DND-41 (cell line): ENCODE measurements around the gene IL1RL2.

Experiments
- ATAC-seq: fragments of 200-7000 bp; cut with Tn5 transposase; 3 replicates; pipeline ENCODE4 v1.9.1; 2021; ENCODE audit warnings: low read depth; ENCODE audit not compliant: insufficient read depth
- DNase-seq: peaks from one replicate; pipeline ENCODE4 v3.0.0-alpha.2; 2020
- H2AFZ ChIP-seq: 2 replicates; pipeline ENCODE4 v1.6.0; 2012; ENCODE audit warnings: low read depth, low read length
- H3K27ac ChIP-seq: 2 replicates; pipeline ENCODE4 v1.5.1; 2012; ENCODE audit warnings: low read length, inconsistent platforms
- H3K27me3 ChIP-seq: fragments of 200-600 bp; sonication (generic); 2 replicates; pipeline ENCODE4 v1.6.0; 2012; ENCODE audit warnings: low read length, mild to moderate bottlenecking, inconsistent platforms; ENCODE audit not compliant: insufficient read depth, poor library complexity
- H3K36me3 ChIP-seq: 2 replicates; pipeline ENCODE4 v1.5.1; 2012; ENCODE audit warnings: low read length, inconsistent platforms; ENCODE audit not compliant: insufficient read depth
- H3K4me1 ChIP-seq: 2 replicates; pipeline ENCODE4 v1.5.1; 2012; ENCODE audit warnings: mild to moderate bottlenecking, low read length; ENCODE audit not compliant: insufficient read depth
- H3K4me2 ChIP-seq: 2 replicates; pipeline ENCODE4 v1.6.0; 2012; ENCODE audit warnings: mild to moderate bottlenecking, moderate library complexity, low read length, inconsistent platforms; ENCODE audit not compliant: insufficient read depth
- H3K4me3 ChIP-seq, 2 experiments: fragments of 200-600 bp in 1 of 2; shearing (Covaris generic) in 1 of 2; 2 replicates each; pipeline ENCODE4 v1.5.1; 2012 to 2016; ENCODE audit warnings: inconsistent platforms in 2 of 2, low read length in 2 of 2, mild to moderate bottlenecking in 2 of 2, low read depth in 1 of 2, moderate library complexity in 1 of 2
- H3K79me2 ChIP-seq: 2 replicates; pipeline ENCODE4 v1.6.0; 2012; ENCODE audit warnings: low read length, inconsistent platforms; ENCODE audit not compliant: insufficient read depth
- H3K9ac ChIP-seq: 2 replicates; pipeline ENCODE4 v1.6.0; 2012; ENCODE audit warnings: low read depth, mild to moderate bottlenecking, inconsistent platforms, low read length, moderate library complexity
- H3K9me3 ChIP-seq: 2 replicates; pipeline ENCODE4 v1.5.1; 2012; ENCODE audit warnings: low read length, moderate library complexity, mild to moderate bottlenecking, inconsistent platforms; ENCODE audit not compliant: insufficient read depth, severe bottlenecking
- H4K20me1 ChIP-seq: 2 replicates; pipeline ENCODE4 v1.6.0; 2012; ENCODE audit warnings: low read length; ENCODE audit not compliant: insufficient read depth
- EZH2 ChIP-seq: IDR thresholded peaks from 3 replicates; pipeline ENCODE4 v1.6.1; 2012; ENCODE audit warnings: borderline replicate concordance, low read depth, mild to moderate bottlenecking, moderate library complexity, low read length, inconsistent platforms; ENCODE audit not compliant: severe bottlenecking
- TF ChIP-seq, protein P1 (sequence below): IDR thresholded peaks from 2 replicates; pipeline ENCODE4 v1.5.1; 2012; ENCODE audit warnings: borderline replicate concordance, low read length, moderate library complexity, mild to moderate bottlenecking; ENCODE audit not compliant: poor library complexity, severe bottlenecking; ENCODE audit errors: extremely low read depth

Gene IL1RL2

DNA sequence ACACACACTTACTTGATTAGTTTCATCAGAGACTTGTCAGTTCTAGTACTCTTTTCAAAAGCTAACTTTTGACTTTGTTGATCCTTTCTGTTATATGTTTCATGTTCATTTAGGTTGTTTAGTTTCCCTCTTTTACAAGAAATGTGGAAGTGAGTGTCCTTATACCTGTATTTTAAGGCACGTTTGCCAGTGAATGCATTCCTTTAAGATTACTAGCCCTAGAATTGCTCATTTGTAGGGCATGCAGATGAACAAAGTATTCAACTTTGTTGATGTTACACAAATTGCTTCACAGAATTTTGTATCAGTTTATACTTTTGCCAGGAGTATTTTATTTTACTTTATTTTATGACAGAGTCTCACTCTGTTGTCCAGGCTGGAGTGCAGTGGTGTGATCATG lies 6.3 kb downstream of the IL1RL2 start:
- no peak overlapping the region for H3K9ac ChIP-seq
- H3K4me3 ChIP-seq: no peak overlapping the region
- H3K4me1 ChIP-seq: no peaks in the 10 kb centered on the region
- H2AFZ ChIP-seq: no peak overlapping the region
- no peaks in the 10 kb centered on the region for H4K20me1 ChIP-seq
- no peaks in the 10 kb centered on the region for H3K79me2 ChIP-seq
- H3K27ac ChIP-seq: no peak overlapping the region
- H3K36me3 ChIP-seq: no peaks in the 10 kb centered on the region
- peaks cover 2% of the 10 kb centered on the region for H3K27me3 ChIP-seq
- TF ChIP-seq EZH2: no peak
- H3K9me3 ChIP-seq: no peaks in the 10 kb centered on the region
- DNase-seq (no peak), ATAC-seq (no peak)
- H3K4me2 ChIP-seq: no peak overlapping the region

DNA sequence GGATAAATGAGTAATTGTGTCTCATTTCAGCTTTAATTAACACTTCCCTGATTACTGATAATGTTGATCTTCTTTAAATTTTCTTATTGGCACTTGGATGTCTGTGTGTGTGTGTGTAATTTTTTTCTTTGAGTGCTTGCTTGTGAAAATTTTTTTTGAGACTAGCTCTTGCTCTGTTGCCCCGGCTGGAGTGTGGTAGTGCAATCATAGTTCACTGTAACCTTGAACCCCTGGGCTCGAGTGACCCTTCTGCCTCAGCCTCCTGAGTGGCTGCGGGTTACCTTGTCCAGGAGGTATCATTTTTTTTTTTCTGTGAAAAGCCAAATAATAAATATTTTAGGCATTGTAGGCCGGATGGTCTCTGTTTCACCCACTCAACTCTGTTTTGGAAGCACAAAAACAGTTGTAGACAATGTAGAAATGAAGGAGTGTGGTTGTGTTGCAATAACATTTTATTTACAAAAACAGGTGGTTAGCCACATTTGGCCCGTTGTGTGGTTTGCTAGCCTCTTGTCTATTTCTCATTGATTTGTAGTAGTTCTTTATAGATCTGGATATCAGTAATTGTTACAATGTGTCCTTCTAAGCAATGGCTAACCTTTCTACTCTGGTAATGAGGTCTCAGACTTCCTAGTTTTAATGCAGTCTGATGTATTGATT lies 7.9 kb downstream of the IL1RL2 start:
- no peaks in the 10 kb centered on the region for H3K36me3 ChIP-seq
- no peaks in the 10 kb centered on the region for H4K20me1 ChIP-seq
- no peak overlapping the region for H3K9ac ChIP-seq
- H3K79me2 ChIP-seq: no peaks in the 10 kb centered on the region
- no peak overlapping the region for H2AFZ ChIP-seq
- TF ChIP-seq, protein P1, sequence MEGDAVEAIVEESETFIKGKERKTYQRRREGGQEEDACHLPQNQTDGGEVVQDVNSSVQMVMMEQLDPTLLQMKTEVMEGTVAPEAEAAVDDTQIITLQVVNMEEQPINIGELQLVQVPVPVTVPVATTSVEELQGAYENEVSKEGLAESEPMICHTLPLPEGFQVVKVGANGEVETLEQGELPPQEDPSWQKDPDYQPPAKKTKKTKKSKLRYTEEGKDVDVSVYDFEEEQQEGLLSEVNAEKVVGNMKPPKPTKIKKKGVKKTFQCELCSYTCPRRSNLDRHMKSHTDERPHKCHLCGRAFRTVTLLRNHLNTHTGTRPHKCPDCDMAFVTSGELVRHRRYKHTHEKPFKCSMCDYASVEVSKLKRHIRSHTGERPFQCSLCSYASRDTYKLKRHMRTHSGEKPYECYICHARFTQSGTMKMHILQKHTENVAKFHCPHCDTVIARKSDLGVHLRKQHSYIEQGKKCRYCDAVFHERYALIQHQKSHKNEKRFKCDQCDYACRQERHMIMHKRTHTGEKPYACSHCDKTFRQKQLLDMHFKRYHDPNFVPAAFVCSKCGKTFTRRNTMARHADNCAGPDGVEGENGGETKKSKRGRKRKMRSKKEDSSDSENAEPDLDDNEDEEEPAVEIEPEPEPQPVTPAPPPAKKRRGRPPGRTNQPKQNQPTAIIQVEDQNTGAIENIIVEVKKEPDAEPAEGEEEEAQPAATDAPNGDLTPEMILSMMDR: no peak
- no peak for TF ChIP-seq EZH2
- ATAC-seq (no peak), DNase-seq (no peak)
- H3K4me3 ChIP-seq: no peak overlapping the region
- H3K27me3 ChIP-seq: peaks cover 2% of the 10 kb centered on the region
- H3K4me1 ChIP-seq: no peaks in the 10 kb centered on the region
- no peak overlapping the region for H3K4me2 ChIP-seq
- H3K9me3 ChIP-seq: no peaks in the 10 kb centered on the region
- no peak overlapping the region for H3K27ac ChIP-seq

DNA sequence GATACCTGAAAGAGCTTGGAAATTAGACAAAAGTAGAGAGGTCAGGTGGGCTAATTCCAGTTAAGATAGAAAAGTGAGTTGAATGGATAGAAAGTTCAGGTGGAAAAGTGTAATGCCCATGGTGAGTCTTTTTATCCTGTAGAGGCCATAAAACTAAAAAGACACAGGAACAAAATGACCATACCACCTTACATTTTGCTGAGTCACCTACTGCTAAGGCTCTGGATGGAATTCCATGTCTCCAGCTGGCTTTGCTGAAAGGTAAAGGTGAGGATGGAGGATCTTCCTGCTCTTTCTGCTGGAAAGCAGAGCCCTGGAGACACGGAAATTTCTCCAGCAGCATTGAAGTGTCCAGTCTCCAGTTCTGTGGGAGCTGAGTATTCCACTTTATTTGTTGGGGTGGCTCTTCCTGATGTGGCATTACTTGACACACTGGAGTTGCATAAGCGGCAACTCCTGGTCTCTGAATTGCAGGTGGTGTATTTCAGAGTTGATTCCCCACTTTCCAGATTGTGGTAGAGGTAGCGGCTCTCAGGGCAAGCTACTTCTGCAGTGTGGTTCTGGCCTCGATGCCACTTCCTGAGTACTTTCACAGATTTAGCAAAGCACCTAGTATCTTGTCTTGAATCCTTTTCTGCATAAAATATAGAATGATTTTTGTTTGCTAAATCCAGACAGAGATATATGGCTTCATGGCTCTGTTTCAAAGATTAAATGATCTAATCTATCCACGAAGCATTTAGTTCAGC lies 10.7 kb downstream of the IL1RL2 start:
- Histone ChIP-seq H3K4me1 (no peaks in the 10 kb centered on the region), H2AFZ (no peak overlapping the region), H3K27me3 (peaks cover 2% of the 10 kb centered on the region), H3K79me2 (no peaks in the 10 kb centered on the region), H3K27ac (no peak overlapping the region), H3K9ac (no peak overlapping the region), H4K20me1 (no peaks in the 10 kb centered on the region), H3K4me3 (no peak overlapping the region), H3K36me3 (no peaks in the 10 kb centered on the region), H3K9me3 (no peaks in the 10 kb centered on the region), H3K4me2 (no peak overlapping the region)
- ATAC-seq (peak; percentile 62; the same call in 2 of the 3 replicates), DNase-seq (peak; percentile 18)
- TF ChIP-seq, protein P1: no peak
- no peak for TF ChIP-seq EZH2

DNA sequence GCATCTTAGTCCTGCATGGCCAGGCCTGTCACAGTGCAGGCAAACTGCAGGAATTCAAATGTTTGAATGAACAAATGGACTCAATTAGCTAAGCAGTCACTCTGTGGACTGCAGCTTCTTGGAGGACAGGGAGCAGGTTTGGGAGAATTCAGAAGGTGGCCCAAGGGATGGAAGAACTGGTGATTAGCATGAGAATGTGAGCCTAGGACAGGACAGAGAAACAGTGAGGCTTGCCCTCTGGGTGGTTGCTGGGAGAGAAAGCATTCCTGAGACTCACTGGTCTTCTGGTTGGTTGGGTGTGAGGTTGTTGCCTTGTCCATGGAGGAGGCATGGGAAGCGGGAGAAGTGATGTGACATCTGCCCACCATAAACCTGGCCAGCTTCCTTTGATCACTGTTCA lies 13.7 kb downstream of the IL1RL2 start:
- Histone ChIP-seq H3K4me3 (no peak overlapping the region), H4K20me1 (no peaks in the 10 kb centered on the region), H3K9me3 (no peaks in the 10 kb centered on the region), H3K4me1 (no peaks in the 10 kb centered on the region), H3K4me2 (no peak overlapping the region), H3K27ac (no peak overlapping the region), H3K27me3 (peaks cover 5% of the 10 kb centered on the region), H2AFZ (no peak overlapping the region), H3K79me2 (no peaks in the 10 kb centered on the region), H3K9ac (no peak overlapping the region), H3K36me3 (no peaks in the 10 kb centered on the region)
- ATAC-seq: no peak
- TF ChIP-seq EZH2: no peak
- TF ChIP-seq, protein P1: no peak
- DNase-seq: no peak
